ENCODE results near the gene WLS.

- TF ChIP-seq EZH2 (IDR thresholded peaks at IDR 0.05; ENCODE audit: insufficient read depth, low read length) (no peak), CTCF (IDR thresholded peaks at IDR 0.05; ENCODE audit: insufficient read depth, low read depth, low read length) (no peak)
Observed at GRCh38 chr1:68112835-68113243, 119.5 kb downstream of the WLS start.
